Measurements from ENCODE around the gene GNAQ.

DNA sequence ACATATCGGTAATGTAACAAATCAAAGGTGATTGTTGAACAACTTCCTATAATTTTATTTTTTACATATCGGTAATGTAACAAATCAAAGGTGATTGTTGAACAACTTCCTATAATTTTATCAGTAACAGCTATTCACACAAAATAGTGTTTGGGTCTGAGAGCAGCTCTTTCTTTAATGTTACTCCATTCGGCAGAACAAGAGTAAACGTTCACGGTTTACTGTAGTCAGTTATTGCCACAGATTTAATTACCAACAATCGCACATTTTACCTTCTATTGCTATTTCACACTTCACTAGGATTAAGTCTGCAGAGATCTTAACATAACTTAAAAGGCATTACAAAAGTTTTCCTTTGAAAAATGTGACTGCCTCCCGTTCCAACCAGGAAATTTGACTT is 6.4 kb downstream of the GNAQ start:
- TF ChIP-seq, protein P1, sequence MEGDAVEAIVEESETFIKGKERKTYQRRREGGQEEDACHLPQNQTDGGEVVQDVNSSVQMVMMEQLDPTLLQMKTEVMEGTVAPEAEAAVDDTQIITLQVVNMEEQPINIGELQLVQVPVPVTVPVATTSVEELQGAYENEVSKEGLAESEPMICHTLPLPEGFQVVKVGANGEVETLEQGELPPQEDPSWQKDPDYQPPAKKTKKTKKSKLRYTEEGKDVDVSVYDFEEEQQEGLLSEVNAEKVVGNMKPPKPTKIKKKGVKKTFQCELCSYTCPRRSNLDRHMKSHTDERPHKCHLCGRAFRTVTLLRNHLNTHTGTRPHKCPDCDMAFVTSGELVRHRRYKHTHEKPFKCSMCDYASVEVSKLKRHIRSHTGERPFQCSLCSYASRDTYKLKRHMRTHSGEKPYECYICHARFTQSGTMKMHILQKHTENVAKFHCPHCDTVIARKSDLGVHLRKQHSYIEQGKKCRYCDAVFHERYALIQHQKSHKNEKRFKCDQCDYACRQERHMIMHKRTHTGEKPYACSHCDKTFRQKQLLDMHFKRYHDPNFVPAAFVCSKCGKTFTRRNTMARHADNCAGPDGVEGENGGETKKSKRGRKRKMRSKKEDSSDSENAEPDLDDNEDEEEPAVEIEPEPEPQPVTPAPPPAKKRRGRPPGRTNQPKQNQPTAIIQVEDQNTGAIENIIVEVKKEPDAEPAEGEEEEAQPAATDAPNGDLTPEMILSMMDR (IDR thresholded peaks at IDR 0.05), result no peak
- no peak for TF ChIP-seq EZH2 (IDR thresholded peaks at IDR 0.05; ENCODE audit: borderline replicate concordance, insufficient read depth, low read depth, low read length, poor library complexity, severe bottlenecking)

Measured in B cell (primary cell).